HG03378 (cell line): ENCODE data around the gene LINGO1.

Experiments
- ATAC-seq: cut with Tn5 transposase; IDR thresholded peaks from one replicate; pipeline ENCODE4 v1.9.1; 2021; ENCODE audit warnings: mild to moderate bottlenecking, moderate library complexity; ENCODE audit not compliant: unreplicated experiment

The LINGO1 gene

GRCh38 chr15:77657634-77658238 is 25.0 kb upstream of the LINGO1 start:
- ATAC-seq = no peak

DNA sequence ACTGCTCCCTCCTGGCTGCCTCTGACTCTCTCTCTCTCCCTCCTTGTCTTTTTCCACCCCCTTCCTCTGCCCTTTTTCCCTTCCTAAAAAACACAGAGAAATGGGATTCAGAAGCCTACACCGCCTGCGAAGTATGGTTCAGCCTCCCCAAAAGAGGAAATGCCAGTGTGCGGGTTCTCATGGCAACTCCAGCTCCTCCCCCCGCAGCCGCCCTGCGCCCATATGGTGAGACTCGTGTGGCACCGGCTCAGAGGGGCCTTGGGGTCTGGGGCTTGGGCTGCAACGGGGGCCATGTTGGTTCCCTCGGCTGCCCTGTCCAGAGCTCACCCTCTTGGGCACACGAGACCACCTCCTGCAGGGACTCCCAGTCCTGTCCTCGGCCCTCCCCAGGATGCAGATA is 23.6 kb upstream of the LINGO1 start:
- ATAC-seq = no peak

GRCh38 chr15:77654975-77655374 is 22.3 kb upstream of the LINGO1 start:
- no peak for ATAC-seq

DNA sequence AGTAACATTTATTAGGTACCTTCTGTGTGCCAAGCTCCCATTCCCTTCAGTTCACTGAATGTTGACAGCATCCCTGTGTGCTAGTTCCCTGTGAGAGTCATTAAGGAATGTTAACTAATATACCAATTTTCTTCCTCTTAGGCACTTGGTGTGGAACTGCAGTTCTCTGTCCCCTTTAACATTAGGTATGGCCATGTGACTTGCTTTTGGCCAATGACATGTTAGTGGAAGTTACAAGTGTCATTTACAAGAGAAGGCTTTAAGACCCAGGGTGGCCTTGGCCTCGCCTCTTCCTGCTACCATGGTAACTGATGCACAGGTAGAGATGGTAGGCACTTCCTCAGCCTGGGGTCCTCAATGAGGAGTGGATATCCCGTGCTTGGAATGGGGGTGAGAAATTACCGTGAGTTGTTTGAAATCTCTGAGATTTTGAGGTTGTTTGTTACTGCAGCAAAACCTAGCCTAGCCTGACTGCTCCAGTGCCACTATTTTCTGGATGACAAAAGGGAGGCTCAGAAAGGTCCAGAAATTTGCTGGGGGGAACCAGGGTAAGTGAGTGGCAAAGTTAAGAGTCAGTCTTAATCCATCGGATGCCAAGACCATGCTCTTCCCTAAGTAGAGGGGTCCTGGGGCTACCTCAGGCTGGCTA is 21.2 kb upstream of the LINGO1 start:
- no peak for ATAC-seq

GRCh38 chr15:77650265-77650664 is 17.6 kb upstream of the LINGO1 start:
- no peak for ATAC-seq

GRCh38 chr15:77649610-77650009 is 16.9 kb upstream of the LINGO1 start:
- no peak for ATAC-seq

DNA sequence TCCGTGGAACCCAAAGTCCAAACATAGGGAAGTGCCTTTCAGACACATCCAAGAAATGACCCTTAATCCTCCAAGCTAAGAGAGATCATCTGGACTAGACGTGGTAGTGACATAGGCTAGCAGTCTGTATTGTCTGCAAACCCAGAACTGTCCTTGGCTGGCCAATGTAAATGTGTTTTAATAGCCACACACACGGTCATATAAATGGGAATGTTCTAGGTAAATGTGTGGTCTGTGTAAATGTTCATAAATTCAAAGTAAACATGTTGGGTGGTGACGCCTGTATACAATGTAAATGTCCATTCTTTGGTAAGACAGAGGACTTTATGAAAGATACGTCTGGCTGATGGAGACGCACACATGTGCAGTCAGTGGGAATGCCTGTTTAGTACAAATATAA is 16.3 kb upstream of the LINGO1 start:
- no peak for ATAC-seq

GRCh38 chr15:77647961-77648360 is 15.2 kb upstream of the LINGO1 start:
- ATAC-seq = no peak

DNA sequence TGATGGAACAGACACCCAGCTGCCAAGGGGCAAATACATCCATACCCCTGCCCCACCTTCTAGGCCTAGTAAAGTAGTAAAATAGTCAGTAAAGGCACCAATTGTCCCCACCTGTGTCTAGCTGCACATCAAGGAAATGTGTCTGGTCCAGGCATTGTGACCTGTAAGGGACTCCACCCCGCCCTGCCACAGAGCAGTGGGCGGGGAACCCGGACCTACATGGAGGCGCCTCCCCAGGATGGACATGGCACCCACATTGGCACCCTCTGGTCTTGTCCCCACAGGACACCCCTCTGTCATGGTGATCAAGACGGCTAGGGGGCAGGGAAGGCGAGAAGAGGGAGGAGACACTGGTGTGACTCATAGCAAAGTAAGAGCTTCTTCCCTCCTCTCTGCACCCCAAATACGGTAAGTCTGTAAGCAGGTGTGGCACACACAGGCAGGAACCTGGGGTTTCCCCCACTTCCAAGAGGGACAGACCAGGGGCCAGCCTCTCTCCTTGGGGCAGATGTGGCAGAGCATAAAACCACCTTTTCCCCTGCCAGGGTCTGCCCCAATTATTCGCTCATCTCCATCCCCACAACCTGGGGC is 13.5 kb upstream of the LINGO1 start:
- ATAC-seq = no peak

- ATAC-seq = no peak
These were observed 12.9 kb upstream of the LINGO1 start for GRCh38 chr15:77645602-77646001.

DNA sequence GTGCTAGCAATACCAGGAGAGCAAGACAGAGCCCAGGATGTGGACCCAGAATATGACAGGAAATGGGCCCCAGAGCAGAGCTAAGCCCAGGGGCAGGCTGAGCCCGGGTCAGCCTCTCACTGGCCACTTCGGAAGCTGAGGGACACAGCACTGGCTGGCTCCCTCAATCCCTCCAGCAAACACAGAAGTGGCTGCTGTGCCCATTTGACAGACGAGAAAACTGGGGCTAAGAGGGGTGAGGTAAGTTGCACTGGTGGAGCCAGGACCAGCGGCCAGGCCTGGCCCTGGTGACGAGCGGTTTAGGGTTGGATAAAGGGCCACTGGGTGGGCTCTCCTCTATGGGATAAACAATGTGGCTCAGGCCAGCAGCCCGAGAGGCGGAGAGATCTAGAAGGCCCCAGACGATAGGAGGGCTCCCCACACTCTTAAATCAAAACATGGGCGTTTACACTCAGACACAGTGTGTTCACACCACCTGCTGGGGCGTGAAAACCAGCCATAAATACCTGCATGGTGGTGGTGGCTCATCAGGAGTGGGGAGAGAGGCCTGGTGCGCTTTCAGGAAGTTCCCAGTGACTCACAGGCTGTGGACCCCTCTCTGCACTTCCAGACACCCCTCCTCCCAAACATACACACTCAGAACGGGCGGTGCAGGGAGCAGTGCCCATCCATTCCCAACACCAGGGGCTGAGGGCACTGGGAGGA is 12.0 kb upstream of the LINGO1 start:
- no peak for ATAC-seq

GRCh38 chr15:77643764-77644163 is 11.1 kb upstream of the LINGO1 start:
- no peak for ATAC-seq

DNA sequence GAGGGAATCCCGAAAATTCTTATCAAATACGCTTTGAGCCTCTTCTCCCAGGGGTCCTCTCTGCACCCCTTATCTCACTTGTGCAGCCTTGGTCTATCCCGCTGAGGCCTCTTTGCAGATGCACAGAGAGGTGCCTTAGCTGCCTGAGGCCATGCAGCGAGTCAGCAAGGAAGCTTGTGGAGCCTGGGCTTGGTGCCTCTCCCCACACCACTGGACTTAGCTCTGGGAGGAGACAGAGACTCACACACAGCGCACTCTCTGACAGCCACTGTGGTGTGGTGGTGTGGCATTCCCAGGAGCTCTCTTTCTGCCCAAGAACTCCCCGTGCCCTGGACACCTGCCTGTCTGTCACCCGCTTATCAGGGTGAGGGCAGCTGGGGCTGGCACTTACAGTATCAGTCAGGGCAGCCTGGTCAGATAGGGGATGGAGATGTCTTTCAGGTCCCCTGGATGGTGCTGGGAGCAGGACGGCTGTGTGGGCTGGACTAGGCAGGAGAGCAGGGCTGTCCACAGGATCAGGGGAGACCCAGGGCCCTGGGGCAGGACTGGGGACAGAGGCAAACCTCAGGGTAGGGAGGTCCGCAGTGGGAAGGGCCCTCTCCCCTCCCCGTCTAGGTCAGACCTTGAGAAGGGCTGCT is 10.2 kb upstream of the LINGO1 start:
- ATAC-seq = no peak

DNA sequence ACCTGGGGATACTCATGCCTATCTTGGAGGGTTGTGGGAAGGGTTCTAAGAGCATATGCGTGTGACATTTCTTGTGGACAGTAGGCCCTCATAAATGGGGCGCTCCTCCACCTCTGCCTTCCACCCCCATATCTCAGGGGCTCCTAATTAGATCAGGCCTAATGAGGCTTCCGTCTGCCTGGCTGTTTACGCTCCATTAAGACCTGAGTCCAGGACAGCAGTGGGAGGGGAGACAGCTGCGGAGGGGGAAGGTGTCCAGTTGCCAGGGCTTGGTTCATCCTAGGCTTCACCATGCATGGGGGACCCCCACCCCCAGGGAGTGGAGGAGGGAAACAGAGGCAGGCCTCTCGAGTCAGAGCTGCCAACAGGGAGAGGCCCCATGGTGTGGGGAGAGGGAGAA is 9.3 kb upstream of the LINGO1 start:
- no peak for ATAC-seq

- no peak for ATAC-seq
These were observed 7.9 kb upstream of the LINGO1 start for GRCh38 chr15:77640615-77641014.

DNA sequence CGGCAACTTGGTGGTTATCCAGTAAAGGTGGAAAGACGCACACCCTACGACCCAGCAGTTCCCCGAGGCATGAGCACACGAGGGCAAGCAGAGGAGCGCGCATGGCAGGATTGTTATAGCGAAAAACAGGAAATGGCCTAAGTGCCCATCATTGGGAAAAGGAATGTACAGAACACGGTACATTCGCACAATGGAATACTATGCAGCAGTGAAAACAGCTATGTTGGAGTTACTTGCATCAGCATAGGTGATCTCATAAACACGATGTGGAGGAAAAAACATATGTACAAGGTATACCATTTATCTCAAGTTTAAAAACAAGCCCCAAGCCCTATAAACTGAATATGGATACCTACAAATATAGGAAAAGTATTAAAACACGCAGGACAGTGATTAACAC is 6.7 kb upstream of the LINGO1 start:
- ATAC-seq = no peak

GRCh38 chr15:77637851-77638692 is 5.4 kb upstream of the LINGO1 start:
- no peak for ATAC-seq

- ATAC-seq = no peak
These were observed 3.5 kb upstream of the LINGO1 start for GRCh38 chr15:77636209-77636608.

DNA sequence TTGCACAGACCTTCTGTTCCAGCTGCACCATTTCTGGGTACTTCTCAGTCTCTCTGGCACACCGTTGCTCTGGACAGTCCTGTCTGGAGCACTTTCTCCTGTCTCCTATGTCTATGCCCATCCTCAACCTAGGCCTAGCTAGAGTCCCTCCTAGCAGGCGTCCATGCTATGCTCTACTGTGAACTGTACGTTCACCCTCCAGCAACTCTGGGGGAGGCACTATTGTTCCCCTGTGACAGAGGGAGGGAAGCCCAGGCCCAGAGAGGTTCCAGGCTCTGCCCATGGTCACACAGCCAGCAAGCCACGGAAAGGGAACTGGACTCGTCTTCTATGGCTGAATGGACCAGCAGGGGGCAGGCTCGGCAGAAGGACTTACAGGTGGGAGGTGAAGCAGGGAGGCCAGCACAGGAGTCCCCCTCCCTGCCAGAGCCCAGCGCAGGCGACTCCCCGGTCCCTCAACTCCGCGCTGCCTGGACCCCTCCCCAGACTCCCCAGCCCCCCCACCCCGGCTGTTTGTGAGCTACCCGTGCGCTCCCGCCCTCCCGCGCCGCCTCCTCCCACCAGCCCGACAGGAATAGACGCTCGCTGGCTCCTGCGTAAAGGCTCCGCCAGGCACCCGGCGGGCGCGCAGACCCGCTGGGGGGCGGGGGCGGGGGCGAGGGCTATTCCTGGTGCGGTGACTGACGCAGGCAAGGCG is 1.7 kb upstream of the LINGO1 start:
- no peak for ATAC-seq

DNA sequence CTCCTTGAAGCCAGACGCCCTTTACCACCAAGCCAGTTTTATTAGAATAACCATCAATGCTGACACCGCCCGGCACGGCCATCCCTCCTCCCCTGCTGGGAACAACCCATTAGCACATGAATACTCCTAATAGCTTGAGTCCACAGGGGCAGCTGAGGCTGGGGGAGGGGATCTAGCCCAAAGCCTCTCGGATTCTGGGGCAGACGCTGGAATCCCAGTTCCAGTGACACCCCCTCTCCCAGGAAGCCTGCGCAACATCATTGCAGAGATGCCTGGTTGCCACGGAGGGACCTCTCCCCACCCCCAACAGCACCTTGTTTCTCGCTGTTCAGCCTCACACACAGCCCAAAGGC is 1.2 kb upstream of the LINGO1 start:
- ATAC-seq = no peak
